Endodermal cell (in vitro differentiated cells): ENCODE data around the gene XPO4. TPM values are rescaled to one million over a fixed set of nuclear protein-coding genes. Genes with fewer than 3 reads are reported as not detected.
A peak's percentile ranks its signal among the peaks of the same experiment; 100 is the strongest.
"Not testable (repeated sequence)": the region's sequence is repeated elsewhere in the genome, so short reads cannot be mapped to it uniquely, and the experiment has no call there.

Experiments
- DNase-seq: peaks from one replicate; pipeline ENCODE4 v3.0.0-alpha.2; 2017
- H3K27ac ChIP-seq: 2 replicates; pipeline ENCODE4 v1.5.1; 2013; ENCODE audit warnings: mild to moderate bottlenecking, low read depth, low read length, moderate library complexity
- H3K27me3 ChIP-seq: 2 replicates; pipeline ENCODE4 v1.6.1; 2013; ENCODE audit warnings: mild to moderate bottlenecking, low read length, moderate library complexity; ENCODE audit not compliant: insufficient read depth, control insufficient read depth, poor library complexity, severe bottlenecking
- H3K36me3 ChIP-seq: 2 replicates; pipeline ENCODE4 v1.7.0; 2013; ENCODE audit warnings: mild to moderate bottlenecking, low read length, moderate library complexity; ENCODE audit not compliant: control insufficient read depth, insufficient read depth
- H3K4me1 ChIP-seq: one replicate; pipeline ENCODE4 v1.7.0; 2013; ENCODE audit warnings: low read length; ENCODE audit not compliant: control insufficient read depth, insufficient read depth
- H3K4me3 ChIP-seq: 2 replicates; pipeline ENCODE4 v1.5.1; 2013; ENCODE audit warnings: mild to moderate bottlenecking, low read length, moderate library complexity
- H3K9ac ChIP-seq: 2 replicates; pipeline ENCODE4 v1.6.1; 2013; ENCODE audit warnings: mild to moderate bottlenecking, low read length, moderate library complexity; ENCODE audit not compliant: poor library complexity, severe bottlenecking; ENCODE audit errors: extremely low read depth
- H3K9me3 ChIP-seq: 2 replicates; pipeline ENCODE4 v1.6.1; 2013; ENCODE audit warnings: mild to moderate bottlenecking, low read length, moderate library complexity; ENCODE audit not compliant: control insufficient read depth
- H3K27ac Mint-ChIP-seq: 2 replicates; pipeline ENCODE4 v1.8.0; 2020; ENCODE audit warnings: mixed read lengths
- H3K27me3 Mint-ChIP-seq: 2 replicates; pipeline ENCODE4 v1.8.0; 2021; ENCODE audit warnings: mild to moderate bottlenecking, mixed read lengths; ENCODE audit not compliant: insufficient read depth
- H3K36me3 Mint-ChIP-seq: 2 replicates; pipeline ENCODE4 v1.8.0; 2020; ENCODE audit warnings: low read depth, mixed read lengths
- H3K4me1 Mint-ChIP-seq: 2 replicates; pipeline ENCODE4 v1.8.0; 2020; ENCODE audit warnings: mixed read lengths
- H3K4me3 Mint-ChIP-seq: 2 replicates; pipeline ENCODE4 v1.8.0; 2020; ENCODE audit warnings: mild to moderate bottlenecking, moderate library complexity, mixed read lengths
- H3K9me3 Mint-ChIP-seq: 2 replicates; pipeline ENCODE4 v1.8.0; 2020; ENCODE audit warnings: mild to moderate bottlenecking, mixed read lengths
- CTCF ChIP-seq: fragments of 200-600 bp; sonication (generic); conservative IDR thresholded peaks from 2 replicates; pipeline ENCODE4 v1.5.0; 2021; ENCODE audit warnings: antibody characterized with exemption, mild to moderate bottlenecking
- WGBS, 2 experiments: methylation state at CpG; one replicate each; pipeline versions ENCODE4 v1.1.5 to v1.1.7; 2013; ENCODE audit warnings: missing lambda C conversion rate in 2 of 2, mixed read lengths in 1 of 2; ENCODE audit not compliant: insufficient coverage in 1 of 2, insufficient read length in 1 of 2; 5-methylcytosine and 5-hydroxymethylcytosine counted together
- total RNA-seq, 2 donors: library from RNA; stranded (reverse); fragmentation: NEBNext Ultra II Directional in 1 of 2; extraction: Animal tissue kit (Norgen Biotek cat#: 25700) in 1 of 2; gene quantifications; 2 replicates in 1 of 2; 3 replicates in 1 of 2; pipeline ENCODE4 v1.2.1, GENCODE V29; 2021

Gene XPO4
- total RNA-seq, 2 donors from 2014 or later: 28.8 to 32.0 TPM

GRCh38 chr13:20870829-20871228 is 31.7 kb downstream of the XPO4 start:
- Histone ChIP-seq H3K9ac (no peak overlapping the region), H3K4me1 (peaks cover 14% of the 10 kb centered on the region), H3K36me3 (peaks cover 9% of the 10 kb centered on the region), H3K4me3 (no peak overlapping the region), H3K27ac (no peak overlapping the region), H3K27me3 (no peaks in the 10 kb centered on the region), H3K9me3 (no peaks in the 10 kb centered on the region)
- H3K4me3 Mint-ChIP-seq: no peak overlapping the region
- 95 to 100% methylated on average over 1 to 2 of the region's 4 CpGs for WGBS, 2 experiments
- TF ChIP-seq CTCF: no peak
- peaks cover 28% of the 10 kb centered on the region for H3K4me1 Mint-ChIP-seq
- no peaks in the 10 kb centered on the region for H3K36me3 Mint-ChIP-seq
- no peak for DNase-seq
- no peaks in the 10 kb centered on the region for H3K9me3 Mint-ChIP-seq
- H3K27me3 Mint-ChIP-seq: no peaks in the 10 kb centered on the region
- peak overlapping the region; percentile 67 for H3K27ac Mint-ChIP-seq

GRCh38 chr13:20869540-20869939 is 33.0 kb downstream of the XPO4 start:
- H3K9me3 Mint-ChIP-seq: no peaks in the 10 kb centered on the region
- H3K4me1 Mint-ChIP-seq: peaks cover 24% of the 10 kb centered on the region
- TF ChIP-seq CTCF: peak; percentile 43
- no peak overlapping the region for H3K4me3 Mint-ChIP-seq
- Histone ChIP-seq H3K4me3 (no peak overlapping the region), H3K27me3 (no peaks in the 10 kb centered on the region), H3K9me3 (no peaks in the 10 kb centered on the region), H3K36me3 (peaks cover 9% of the 10 kb centered on the region), H3K4me1 (peaks cover 14% of the 10 kb centered on the region), H3K27ac (no peak overlapping the region), H3K9ac (no peak overlapping the region)
- no peaks in the 10 kb centered on the region for H3K27me3 Mint-ChIP-seq
- peaks cover 2% of the 10 kb centered on the region for H3K36me3 Mint-ChIP-seq
- no peak overlapping the region for H3K27ac Mint-ChIP-seq
- DNase-seq: no peak
- 100% methylated on average over 2 of the region's 2 CpGs; no CpG with 5 or more reads in 1 of the 2 experiments for WGBS, 2 experiments

- Mint-ChIP-seq H3K27me3 (no peaks in the 10 kb centered on the region), H3K27ac (no peak overlapping the region), H3K36me3 (peaks cover 6% of the 10 kb centered on the region), H3K4me3 (no peak overlapping the region), H3K4me1 (peaks cover 14% of the 10 kb centered on the region), H3K9me3 (no peaks in the 10 kb centered on the region)
- Histone ChIP-seq H3K9me3 (no peaks in the 10 kb centered on the region), H3K4me1 (peaks cover 5% of the 10 kb centered on the region), H3K27ac (no peak overlapping the region), H3K4me3 (no peak overlapping the region), H3K9ac (no peak overlapping the region), H3K27me3 (no peaks in the 10 kb centered on the region), H3K36me3 (peaks cover 14% of the 10 kb centered on the region)
- no peak for DNase-seq
- no peak for TF ChIP-seq CTCF
- WGBS, 2 experiments: 85 to 97% methylated on average over 3 of the region's 3 CpGs
Measured at GRCh38 chr13:20867408-20867807, 35.1 kb downstream of the XPO4 start.

- not testable (repeated sequence) for H3K4me1 ChIP-seq, DNase-seq, H3K4me3 Mint-ChIP-seq, H3K9me3 Mint-ChIP-seq, H3K27ac Mint-ChIP-seq, H3K9ac ChIP-seq, H3K27ac ChIP-seq, H3K4me1 Mint-ChIP-seq, H3K27me3 Mint-ChIP-seq, H3K27me3 ChIP-seq, H3K9me3 ChIP-seq, H3K4me3 ChIP-seq
- WGBS, 2 experiments: 91 to 92% methylated on average over 6 of the region's 6 CpGs
- peaks cover 22% of the 10 kb centered on the region for H3K36me3 ChIP-seq
- H3K36me3 Mint-ChIP-seq: peaks cover 33% of the 10 kb centered on the region
Measured at GRCh38 chr13:20861666-20862065, 40.9 kb downstream of the XPO4 start.
